ENCODE measurements around the gene DAP.

The DAP gene

GRCh38 chr5:10660720-10661387 is 100.2 kb downstream of the DAP start:
- no peaks in the 10 kb centered on the region for H3K36me3 ChIP-seq (ENCODE audit: low read length)
- H4K20me1 ChIP-seq (ENCODE audit: low read depth, low read length), result no peaks in the 10 kb centered on the region
- H3K27me3 ChIP-seq (ENCODE audit: low read length), result no peaks in the 10 kb centered on the region
- H3K27ac ChIP-seq (ENCODE audit: low read depth, low read length), result no peak overlapping the region
- TF ChIP-seq EZH2phosphoT487 (conservative IDR thresholded peaks at IDR 0.05; ENCODE audit: low read length) (no peak), CTCF (IDR thresholded peaks at IDR 0.05; ENCODE audit: insufficient read depth, low read length, poor library complexity, severe bottlenecking) (no peak)
- H3K9ac ChIP-seq (ENCODE audit: low read length), result no peak overlapping the region
- no peak overlapping the region for H3K4me3 ChIP-seq (ENCODE audit: insufficient read depth, low read length, poor library complexity, severe bottlenecking)
- H3K9me3 ChIP-seq (ENCODE audit: insufficient read depth, low read length), result no peaks in the 10 kb centered on the region
- H2AFZ ChIP-seq (ENCODE audit: low read depth, low read length, severe bottlenecking), result no peak overlapping the region
- peaks cover 6% of the 10 kb centered on the region; the same call in 1 of the 2 replicates for H3F3A ChIP-seq (ENCODE audit: insufficient read depth)
- H3K79me2 ChIP-seq (ENCODE audit: insufficient read depth, low read length), result no peaks in the 10 kb centered on the region
- H3K9me2 ChIP-seq (replicated peaks; ENCODE audit: insufficient read depth, low read length), result no peaks in the 10 kb centered on the region
- H3K4me2 ChIP-seq (ENCODE audit: low read depth, low read length, poor library complexity, severe bottlenecking), result no peak overlapping the region

GRCh38 chr5:10660135-10660534 is 100.9 kb downstream of the DAP start:
- Histone ChIP-seq H3K9me2 (replicated peaks; ENCODE audit: insufficient read depth, low read length) (no peaks in the 10 kb centered on the region), H3K27me3 (ENCODE audit: low read length) (no peaks in the 10 kb centered on the region), H3K9me3 (ENCODE audit: insufficient read depth, low read length) (no peaks in the 10 kb centered on the region), H2AFZ (ENCODE audit: low read depth, low read length, severe bottlenecking) (no peak overlapping the region), H4K20me1 (ENCODE audit: low read depth, low read length) (no peaks in the 10 kb centered on the region), H3K9ac (ENCODE audit: low read length) (no peak overlapping the region), H3K36me3 (ENCODE audit: low read length) (no peaks in the 10 kb centered on the region), H3F3A (ENCODE audit: insufficient read depth) (peaks cover 6% of the 10 kb centered on the region; the same call in 1 of the 2 replicates), H3K4me2 (ENCODE audit: low read depth, low read length, poor library complexity, severe bottlenecking) (no peak overlapping the region), H3K4me3 (ENCODE audit: insufficient read depth, low read length, poor library complexity, severe bottlenecking) (no peak overlapping the region), H3K27ac (ENCODE audit: low read depth, low read length) (no peak overlapping the region), H3K79me2 (ENCODE audit: insufficient read depth, low read length) (no peaks in the 10 kb centered on the region)
- TF ChIP-seq EZH2phosphoT487 (conservative IDR thresholded peaks at IDR 0.05; ENCODE audit: low read length) (no peak), CTCF (IDR thresholded peaks at IDR 0.05; ENCODE audit: insufficient read depth, low read length, poor library complexity, severe bottlenecking) (no peak)

GRCh38 chr5:10658265-10658664 is 102.8 kb downstream of the DAP start:
- TF ChIP-seq EZH2phosphoT487 (conservative IDR thresholded peaks at IDR 0.05; ENCODE audit: low read length) (no peak), CTCF (IDR thresholded peaks at IDR 0.05; ENCODE audit: insufficient read depth, low read length, poor library complexity, severe bottlenecking) (no peak)
- Histone ChIP-seq H3F3A (ENCODE audit: insufficient read depth) (peaks cover 6% of the 10 kb centered on the region; the same call in 1 of the 2 replicates), H4K20me1 (ENCODE audit: low read depth, low read length) (no peaks in the 10 kb centered on the region), H3K36me3 (ENCODE audit: low read length) (no peaks in the 10 kb centered on the region), H3K9me2 (replicated peaks; ENCODE audit: insufficient read depth, low read length) (no peaks in the 10 kb centered on the region), H2AFZ (ENCODE audit: low read depth, low read length, severe bottlenecking) (no peak overlapping the region), H3K27me3 (ENCODE audit: low read length) (no peaks in the 10 kb centered on the region), H3K79me2 (ENCODE audit: insufficient read depth, low read length) (no peaks in the 10 kb centered on the region), H3K27ac (ENCODE audit: low read depth, low read length) (no peak overlapping the region), H3K4me2 (ENCODE audit: low read depth, low read length, poor library complexity, severe bottlenecking) (no peak overlapping the region), H3K9ac (ENCODE audit: low read length) (no peak overlapping the region), H3K9me3 (ENCODE audit: insufficient read depth, low read length) (no peaks in the 10 kb centered on the region), H3K4me3 (ENCODE audit: insufficient read depth, low read length, poor library complexity, severe bottlenecking) (no peak overlapping the region)

All from SU-DHL-6 (cell line).